ENCODE measurements around the gene DPAGT1.

- no peak for TF ChIP-seq CTCF (conservative IDR thresholded peaks at IDR 0.05)
- no peak for TF ChIP-seq ZFX (IDR thresholded peaks at IDR 0.05)
These were observed 49.4 kb downstream of the DPAGT1 start for GRCh38 chr11:119052163-119052814.
